ENCODE measurements around the gene NEK10. TPM values are rescaled to one million over a fixed set of nuclear protein-coding genes. Genes with fewer than 3 reads are reported as not detected.

The NEK10 gene
- total RNA-seq, 1 experiment from 2014 or later, result 0.66 TPM

- peaks cover 0 to 4% (median 0%) of the 10 kb centered on the region in 3 experiments; a peak in 1 of 7 replicates for H3K36me3 Mint-ChIP-seq (ENCODE audit: insufficient read depth in 1 of 3, low read depth in 3 of 3)
- H3K4me2 ChIP-seq (ENCODE audit: insufficient read depth, insufficient read length, low read length), result no peak overlapping the region
- H2BK15ac ChIP-seq (ENCODE audit: low read depth, low read length), result no peak overlapping the region
- no peaks in the 10 kb centered on the region for H3K9me3 ChIP-seq (ENCODE audit: control insufficient read depth, low read depth, low read length)
- H2BK12ac ChIP-seq (ENCODE audit: insufficient read length, low read depth, low read length), result no peak overlapping the region
- H3K79me2 ChIP-seq (ENCODE audit: insufficient read depth, low read length), result no peaks in the 10 kb centered on the region
- H3K27me3 Mint-ChIP-seq (ENCODE audit: low read depth), result no peaks in the 10 kb centered on the region
- peaks cover 4 to 7% of the 10 kb centered on the region in 2 experiments for H3K4me1 Mint-ChIP-seq
- no peak overlapping the region for H3K14ac ChIP-seq (ENCODE audit: insufficient read depth, low read length)
- DNase-seq, result no peak
- H2AFZ ChIP-seq (ENCODE audit: low read length), result no peak overlapping the region
- H3K27me3 ChIP-seq (ENCODE audit: insufficient read depth, low read length), result no peaks in the 10 kb centered on the region
- no peak overlapping the region for H3K18ac ChIP-seq (ENCODE audit: insufficient read length, low read depth, low read length)
- no peak overlapping the region for H4K91ac ChIP-seq (ENCODE audit: insufficient read length, low read depth, low read length)
- no peak overlapping the region for H2BK120ac ChIP-seq (ENCODE audit: low read depth, low read length, poor library complexity, severe bottlenecking)
- TF ChIP-seq CTCF (conservative IDR thresholded peaks at IDR 0.05), result no peak
- H3K9me3 Mint-ChIP-seq, result peaks cover 0 to 7% of the 10 kb centered on the region in 2 experiments; a peak in 3 of 5 replicates
- no peaks in the 10 kb centered on the region for H3K23me2 ChIP-seq (ENCODE audit: insufficient read length, low read depth, low read length, poor library complexity, severe bottlenecking)
- no peaks in the 10 kb centered on the region for H4K20me1 ChIP-seq (ENCODE audit: control insufficient read depth, insufficient read depth, insufficient read length)
- no peak overlapping the region for H3K27ac Mint-ChIP-seq
- no peak overlapping the region for H3T11ph ChIP-seq (ENCODE audit: low read length)
- H4K5ac ChIP-seq (ENCODE audit: insufficient read length, low read depth, low read length), result no peak overlapping the region
- H2BK20ac ChIP-seq (ENCODE audit: low read depth, low read length, poor library complexity, severe bottlenecking), result no peak overlapping the region
- no peak overlapping the region for H3K23ac ChIP-seq (ENCODE audit: insufficient read length, low read depth, low read length)
- no peaks in the 10 kb centered on the region for H3K79me1 ChIP-seq (ENCODE audit: insufficient read depth, low read depth, low read length, poor library complexity, severe bottlenecking)
- no peak overlapping the region for H2AK5ac ChIP-seq (ENCODE audit: insufficient read length, low read length)
- no peak overlapping the region for H2BK5ac ChIP-seq (ENCODE audit: insufficient read length, low read length)
- no peak overlapping the region for H3K56ac ChIP-seq (ENCODE audit: insufficient read length, low read depth, low read length)
- WGBS (ENCODE audit: extremely low coverage, insufficient read length, low lambda C conversion rate), result no CpG with 5 or more reads among the region's 4 CpGs
- H3K27ac ChIP-seq (ENCODE audit: insufficient read length, low read depth, low read length), result no peak overlapping the region
- no peak overlapping the region for H3K9ac ChIP-seq (ENCODE audit: extremely low read depth, insufficient read length, low read length)
- H4K8ac ChIP-seq (replicated peaks; ENCODE audit: insufficient read length, low read depth, low read length), result no peak overlapping the region
- no peak overlapping the region for H3K4me3 Mint-ChIP-seq
- no peaks in the 10 kb centered on the region for H3K4me1 ChIP-seq (ENCODE audit: insufficient read depth, low read length)
- H3K4ac ChIP-seq (ENCODE audit: low read depth, low read length), result no peak overlapping the region
Measured at GRCh38 chr3:27094721-27095120, 274.5 kb downstream of the NEK10 start.

All from H9 (cell line).